CD4-positive, alpha-beta T cell treated with Interleukin-2 at 100 ng/mL for 4 hours (primary cell): Measurements from ENCODE around the gene UBTFL1.
"Not testable (repeated sequence)": the region's sequence is repeated elsewhere in the genome, so short reads cannot be mapped to it uniquely, and the experiment has no call there.

Experiments
- DNase-seq: peaks from one replicate; pipeline ENCODE4 v3.0.0-alpha.2; 2020; ENCODE audit warnings: low spot score

The UBTFL1 gene

GRCh38 chr11:90085650-90086049 is at the start of gene UBTFL1:
UBTFL1 (plus strand) TSS chr11:90085950; CDS start chr11:90085950, 0 bp downstream.
- DNase-seq, result not testable (repeated sequence)

GRCh38 chr11:90051591-90052209 is 34.0 kb upstream of the UBTFL1 start:
- not testable (repeated sequence) for DNase-seq

GRCh38 chr11:90052311-90052710 is 33.4 kb upstream of the UBTFL1 start:
- not testable (repeated sequence) for DNase-seq

- not testable (repeated sequence) for DNase-seq
Measured at GRCh38 chr11:90053545-90053944, 32.2 kb upstream of the UBTFL1 start.

- not testable (repeated sequence) for DNase-seq
Measured at GRCh38 chr11:90088731-90089130, 3.0 kb downstream of the UBTFL1 start.

- not testable (repeated sequence) for DNase-seq
Measured at GRCh38 chr11:90095230-90095924, 9.6 kb downstream of the UBTFL1 start.

- DNase-seq, result not testable (repeated sequence)
Measured at GRCh38 chr11:90098261-90098660, 12.5 kb downstream of the UBTFL1 start.

- no peak for DNase-seq
Measured at GRCh38 chr11:90100431-90100830, 14.7 kb downstream of the UBTFL1 start.

- no peak for DNase-seq
Measured at GRCh38 chr11:90113541-90113940, 27.8 kb downstream of the UBTFL1 start.

- DNase-seq, result no peak
Measured at GRCh38 chr11:90120191-90120590, 34.4 kb downstream of the UBTFL1 start.

GRCh38 chr11:90124371-90124770 is 38.6 kb downstream of the UBTFL1 start:
- no peak for DNase-seq

- no peak for DNase-seq
Measured at GRCh38 chr11:90124946-90125345, 39.2 kb downstream of the UBTFL1 start.

- DNase-seq, result no peak
Measured at GRCh38 chr11:90133560-90134477, 48.1 kb downstream of the UBTFL1 start.

GRCh38 chr11:90134478-90135003 is 48.8 kb downstream of the UBTFL1 start, which contains the start of gene NAALAD2:
NAALAD2 (plus strand) TSS chr11:90134663; CDS start chr11:90134759, 96 bp downstream.
- DNase-seq, result no peak

- no peak for DNase-seq
Measured at GRCh38 chr11:90135016-90135415, 49.3 kb downstream of the UBTFL1 start.
